Cerebellar cortex (tissue), 1 donor: ENCODE data around the gene ZCCHC9.
"Not testable (repeated sequence)": the region's sequence is repeated elsewhere in the genome, so short reads cannot be mapped to it uniquely, and the experiment has no call there.

ENCODE experiments used
- DNase-seq: peaks from one replicate; pipeline ENCODE4 v3.0.0-alpha.2; 2015; ENCODE audit warnings: low spot score

The ZCCHC9 gene, protein sequence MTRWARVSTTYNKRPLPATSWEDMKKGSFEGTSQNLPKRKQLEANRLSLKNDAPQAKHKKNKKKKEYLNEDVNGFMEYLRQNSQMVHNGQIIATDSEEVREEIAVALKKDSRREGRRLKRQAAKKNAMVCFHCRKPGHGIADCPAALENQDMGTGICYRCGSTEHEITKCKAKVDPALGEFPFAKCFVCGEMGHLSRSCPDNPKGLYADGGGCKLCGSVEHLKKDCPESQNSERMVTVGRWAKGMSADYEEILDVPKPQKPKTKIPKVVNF

GRCh38 chr5:81301271-81302015, at the start of gene ZCCHC9:
Gene ZCCHC9, plus strand, starts transcription at chr5:81301587. Its CDS starts 3,171 bp downstream, at chr5:81304758.
- DNase-seq, result peak; percentile 96

GRCh38 chr5:81251922-81252321, 49.5 kb upstream of the ZCCHC9 start:
- DNase-seq, result no peak

GRCh38 chr5:81252904-81253303, 48.5 kb upstream of the ZCCHC9 start:
- no peak for DNase-seq

DNA sequence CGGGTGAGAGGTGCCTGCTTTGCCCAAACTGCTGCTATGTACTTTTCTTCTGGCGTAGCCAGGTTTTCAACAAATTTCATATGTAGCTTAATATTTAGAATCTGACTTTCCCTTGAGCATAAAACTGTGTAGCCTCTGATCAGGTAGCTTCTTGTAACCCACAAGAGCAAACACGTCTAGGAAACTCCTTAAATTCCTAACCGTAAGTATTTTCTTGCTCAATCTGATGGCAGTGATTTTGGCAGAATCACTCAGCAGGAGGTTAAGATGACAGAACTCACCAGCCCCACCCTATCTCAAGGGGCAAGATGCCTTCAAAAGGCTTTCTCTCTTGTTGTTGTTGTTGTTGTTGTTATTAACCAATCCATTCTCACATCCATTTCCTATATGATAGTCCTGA, 47.5 kb upstream of the ZCCHC9 start:
- DNase-seq, result no peak

DNA sequence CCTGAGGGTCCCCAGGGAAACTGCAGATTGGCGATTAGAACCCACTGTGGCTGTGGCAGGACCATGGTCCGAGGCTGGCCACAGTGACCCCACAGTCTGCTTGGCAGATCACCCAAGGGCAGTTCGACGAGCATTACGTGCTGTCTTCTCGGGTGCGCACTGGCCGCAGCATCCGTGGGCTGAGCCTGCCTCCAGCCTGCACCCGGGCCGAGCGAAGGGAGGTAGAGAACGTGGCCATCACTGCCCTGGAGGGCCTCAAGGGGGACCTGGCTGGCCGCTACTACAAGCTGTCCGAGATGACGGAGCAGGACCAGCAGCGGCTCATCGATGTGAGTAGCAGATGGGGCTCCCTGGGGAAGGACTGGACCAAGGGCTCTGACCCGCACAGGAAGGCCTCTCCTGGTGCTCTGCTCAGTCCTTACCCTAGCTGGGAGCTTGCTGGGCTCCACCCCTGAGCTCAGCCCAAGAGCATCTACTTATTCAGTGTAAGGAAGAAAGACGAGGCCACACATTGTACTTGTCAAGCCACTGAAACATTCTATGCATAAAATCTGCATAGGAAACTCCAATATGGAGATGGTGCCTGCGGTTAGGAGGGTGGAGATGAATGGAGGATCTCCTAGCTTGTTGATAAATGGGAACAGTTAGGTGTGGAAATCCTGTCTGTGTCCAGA, 46.4 kb upstream of the ZCCHC9 start:
- DNase-seq, result no peak

DNA sequence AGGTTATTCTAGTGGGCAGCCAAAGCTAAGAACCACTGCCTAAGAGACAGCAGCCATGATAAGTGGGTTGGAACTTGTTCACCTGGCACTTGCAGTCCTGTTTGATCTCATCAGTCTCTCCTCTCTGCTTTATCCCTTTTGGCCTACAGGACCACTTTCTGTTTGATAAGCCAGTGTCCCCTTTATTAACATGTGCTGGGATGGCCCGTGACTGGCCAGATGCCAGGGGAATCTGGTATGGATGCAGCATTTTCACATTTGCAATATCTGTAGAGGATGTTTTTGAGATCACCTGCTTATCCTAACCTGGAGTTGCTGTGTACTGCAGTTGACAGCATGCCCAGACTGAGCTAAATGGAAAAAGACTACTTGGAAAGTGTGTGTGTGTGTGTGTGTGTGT, 44.6 kb upstream of the ZCCHC9 start:
- DNase-seq, result no peak

DNA sequence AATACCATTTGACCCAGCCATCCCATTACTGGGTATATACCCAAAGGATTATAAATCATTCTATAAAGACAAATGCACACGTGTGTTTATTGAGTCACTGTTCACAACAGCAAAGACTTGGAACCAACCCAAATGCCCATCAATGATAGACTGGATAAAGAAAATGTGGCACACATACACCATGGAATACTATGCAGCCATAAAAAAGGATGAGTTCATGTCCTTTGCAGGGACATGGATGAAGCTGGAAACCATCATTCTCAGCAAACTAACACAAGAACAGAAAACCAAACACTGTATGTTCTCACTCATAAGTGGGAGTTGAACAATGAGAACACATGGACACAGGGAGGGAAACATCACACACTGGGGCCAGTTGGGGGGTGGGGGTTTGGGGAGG, 38.6 kb upstream of the ZCCHC9 start:
- not testable (repeated sequence) for DNase-seq

- DNase-seq, result no peak
Observed at GRCh38 chr5:81265101-81265500, 36.3 kb upstream of the ZCCHC9 start.

- DNase-seq, result no peak
Observed at GRCh38 chr5:81268521-81269196, 32.7 kb upstream of the ZCCHC9 start.

DNA sequence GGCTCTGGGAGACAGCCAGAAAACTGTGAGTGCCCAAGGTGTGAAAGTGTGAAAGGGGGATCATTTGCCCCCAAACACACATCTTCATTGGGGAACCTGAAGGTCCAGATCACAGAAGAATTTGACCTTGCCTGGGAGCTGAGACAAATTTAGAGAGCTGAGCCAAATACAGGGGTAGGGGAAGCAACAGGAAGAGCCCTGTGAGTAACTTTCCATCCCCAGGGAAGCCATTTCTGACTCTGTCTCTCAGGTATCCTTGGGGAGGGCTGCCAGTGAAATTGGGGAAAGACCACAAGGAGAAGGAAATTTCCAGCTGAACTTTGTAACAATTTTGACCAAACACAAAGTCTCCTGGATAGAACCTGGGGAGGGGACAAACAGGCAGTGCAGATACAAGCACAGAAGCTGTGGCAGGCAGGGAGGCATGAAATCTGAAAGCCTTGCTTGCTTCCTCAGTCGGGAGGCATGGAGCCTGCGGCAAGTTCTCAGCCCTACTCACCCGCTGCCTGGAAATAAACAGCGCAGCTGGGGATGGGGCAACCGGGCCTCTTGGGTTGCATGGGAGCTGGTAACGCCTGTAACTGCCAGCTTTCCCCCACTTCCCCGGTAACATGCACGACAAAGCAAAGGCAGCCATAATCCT, 31.5 kb upstream of the ZCCHC9 start:
- no peak for DNase-seq

- not testable (repeated sequence) for DNase-seq
Observed at GRCh38 chr5:81270394-81271027, 30.9 kb upstream of the ZCCHC9 start.

- no peak for DNase-seq
Observed at GRCh38 chr5:81283976-81284375, 17.4 kb upstream of the ZCCHC9 start.

GRCh38 chr5:81286059-81286617, 15.2 kb upstream of the ZCCHC9 start:
- DNase-seq, result no peak

DNA sequence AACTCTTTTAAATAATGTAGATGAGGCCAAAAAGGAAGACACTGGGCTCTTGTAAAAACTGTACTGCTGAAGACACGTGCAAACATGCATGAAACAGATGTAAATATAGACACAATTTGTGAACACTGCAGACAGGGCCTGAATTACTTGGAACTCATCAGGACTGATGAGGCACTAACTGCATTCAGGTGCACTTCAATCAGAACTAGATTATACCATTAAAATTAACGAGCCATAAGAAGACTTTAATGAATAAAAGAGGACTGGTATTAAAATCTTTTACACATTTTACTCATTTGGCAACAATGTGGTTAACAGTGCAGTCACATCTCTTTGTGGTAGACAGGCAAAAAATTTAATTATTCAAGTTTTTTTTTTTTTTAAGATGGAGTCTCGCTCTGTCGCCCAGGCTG, 13.4 kb upstream of the ZCCHC9 start:
- DNase-seq, result no peak

- no peak for DNase-seq
Observed at GRCh38 chr5:81290146-81290545, 11.2 kb upstream of the ZCCHC9 start.

DNA sequence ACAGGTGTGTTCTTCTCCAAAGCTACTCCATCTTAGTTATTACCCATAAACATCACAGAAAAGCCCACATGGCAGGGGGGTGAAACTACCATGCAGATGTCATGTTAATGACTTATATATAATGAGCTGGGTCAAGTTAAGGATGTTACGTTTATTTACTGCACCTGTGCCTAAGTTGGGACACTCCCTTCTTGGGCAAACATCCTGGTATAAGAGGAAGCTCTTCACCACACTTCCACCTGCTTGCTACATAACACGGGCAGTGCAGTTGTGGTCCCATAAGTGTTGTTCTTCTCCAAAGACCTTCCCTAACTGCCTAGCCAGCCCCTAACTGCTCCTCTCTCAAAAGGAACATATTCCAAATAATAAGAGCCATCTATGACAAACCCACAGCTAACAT, 9.3 kb upstream of the ZCCHC9 start:
- DNase-seq, result no peak

GRCh38 chr5:81294021-81294420, 7.4 kb upstream of the ZCCHC9 start:
- not testable (repeated sequence) for DNase-seq

- DNase-seq, result no peak
Observed at GRCh38 chr5:81297531-81297930, 3.9 kb upstream of the ZCCHC9 start.

- DNase-seq, result no peak
Observed at GRCh38 chr5:81300921-81301270, 491 bp upstream of the ZCCHC9 start.

GRCh38 chr5:81302596-81302995, 1.2 kb downstream of the ZCCHC9 start:
- no peak for DNase-seq

- DNase-seq, result no peak
Observed at GRCh38 chr5:81303563-81303962, 2.2 kb downstream of the ZCCHC9 start.
